DND-41 (cell line): ENCODE data around the gene CDO1.
A peak's percentile ranks its signal among the peaks of the same experiment; 100 is the strongest.

Experiments
- ATAC-seq: fragments of 200-7000 bp; cut with Tn5 transposase; 3 replicates; pipeline ENCODE4 v1.9.1; 2021; ENCODE audit warnings: low read depth; ENCODE audit not compliant: insufficient read depth
- DNase-seq: peaks from one replicate; pipeline ENCODE4 v3.0.0-alpha.2; 2020
- H2AFZ ChIP-seq: 2 replicates; pipeline ENCODE4 v1.6.0; 2012; ENCODE audit warnings: low read depth, low read length
- H3K27ac ChIP-seq: 2 replicates; pipeline ENCODE4 v1.5.1; 2012; ENCODE audit warnings: low read length, inconsistent platforms
- H3K27me3 ChIP-seq: fragments of 200-600 bp; sonication (generic); 2 replicates; pipeline ENCODE4 v1.6.0; 2012; ENCODE audit warnings: low read length, mild to moderate bottlenecking, inconsistent platforms; ENCODE audit not compliant: insufficient read depth, poor library complexity
- H3K36me3 ChIP-seq: 2 replicates; pipeline ENCODE4 v1.5.1; 2012; ENCODE audit warnings: low read length, inconsistent platforms; ENCODE audit not compliant: insufficient read depth
- H3K4me1 ChIP-seq: 2 replicates; pipeline ENCODE4 v1.5.1; 2012; ENCODE audit warnings: mild to moderate bottlenecking, low read length; ENCODE audit not compliant: insufficient read depth
- H3K4me2 ChIP-seq: 2 replicates; pipeline ENCODE4 v1.6.0; 2012; ENCODE audit warnings: mild to moderate bottlenecking, moderate library complexity, low read length, inconsistent platforms; ENCODE audit not compliant: insufficient read depth
- H3K4me3 ChIP-seq, 2 experiments: fragments of 200-600 bp in 1 of 2; shearing (Covaris generic) in 1 of 2; 2 replicates each; pipeline ENCODE4 v1.5.1; 2012 to 2016; ENCODE audit warnings: inconsistent platforms in 2 of 2, low read length in 2 of 2, mild to moderate bottlenecking in 2 of 2, low read depth in 1 of 2, moderate library complexity in 1 of 2
- H3K79me2 ChIP-seq: 2 replicates; pipeline ENCODE4 v1.6.0; 2012; ENCODE audit warnings: low read length, inconsistent platforms; ENCODE audit not compliant: insufficient read depth
- H3K9ac ChIP-seq: 2 replicates; pipeline ENCODE4 v1.6.0; 2012; ENCODE audit warnings: low read depth, mild to moderate bottlenecking, inconsistent platforms, low read length, moderate library complexity
- H3K9me3 ChIP-seq: 2 replicates; pipeline ENCODE4 v1.5.1; 2012; ENCODE audit warnings: low read length, moderate library complexity, mild to moderate bottlenecking, inconsistent platforms; ENCODE audit not compliant: insufficient read depth, severe bottlenecking
- H4K20me1 ChIP-seq: 2 replicates; pipeline ENCODE4 v1.6.0; 2012; ENCODE audit warnings: low read length; ENCODE audit not compliant: insufficient read depth
- EZH2 ChIP-seq: IDR thresholded peaks from 3 replicates; pipeline ENCODE4 v1.6.1; 2012; ENCODE audit warnings: borderline replicate concordance, low read depth, mild to moderate bottlenecking, moderate library complexity, low read length, inconsistent platforms; ENCODE audit not compliant: severe bottlenecking
- TF ChIP-seq, protein P1 (sequence below): IDR thresholded peaks from 2 replicates; pipeline ENCODE4 v1.5.1; 2012; ENCODE audit warnings: borderline replicate concordance, low read length, moderate library complexity, mild to moderate bottlenecking; ENCODE audit not compliant: poor library complexity, severe bottlenecking; ENCODE audit errors: extremely low read depth

Gene CDO1

DNA sequence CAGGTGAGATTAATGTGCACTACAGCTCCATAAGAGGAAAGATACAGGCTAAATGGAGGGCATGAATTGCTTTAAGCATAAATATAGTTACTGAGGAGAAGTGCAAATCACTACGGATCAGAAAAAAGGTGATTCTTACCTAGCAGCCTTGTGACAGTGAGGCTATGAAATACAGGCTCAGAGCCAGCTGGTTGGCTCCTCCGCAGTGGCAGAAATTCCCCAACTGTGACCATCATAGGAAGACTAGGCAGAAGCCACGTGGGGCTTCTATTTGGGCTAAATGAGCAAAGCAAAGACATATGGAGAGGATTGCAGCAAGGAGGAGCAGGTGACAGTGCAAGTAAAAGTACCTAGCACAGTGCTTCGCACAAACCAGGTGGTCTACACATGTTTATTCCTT lies 40.5 kb downstream of the CDO1 start:
- Histone ChIP-seq H4K20me1 (no peaks in the 10 kb centered on the region), H3K4me3 (no peak overlapping the region), H2AFZ (no peak overlapping the region), H3K9me3 (no peaks in the 10 kb centered on the region), H3K4me1 (no peaks in the 10 kb centered on the region), H3K9ac (no peak overlapping the region), H3K4me2 (no peak overlapping the region), H3K79me2 (no peaks in the 10 kb centered on the region), H3K27me3 (peaks cover 4% of the 10 kb centered on the region), H3K27ac (no peak overlapping the region), H3K36me3 (no peaks in the 10 kb centered on the region)
- DNase-seq (no peak), ATAC-seq (no peak)
- TF ChIP-seq, protein P1, sequence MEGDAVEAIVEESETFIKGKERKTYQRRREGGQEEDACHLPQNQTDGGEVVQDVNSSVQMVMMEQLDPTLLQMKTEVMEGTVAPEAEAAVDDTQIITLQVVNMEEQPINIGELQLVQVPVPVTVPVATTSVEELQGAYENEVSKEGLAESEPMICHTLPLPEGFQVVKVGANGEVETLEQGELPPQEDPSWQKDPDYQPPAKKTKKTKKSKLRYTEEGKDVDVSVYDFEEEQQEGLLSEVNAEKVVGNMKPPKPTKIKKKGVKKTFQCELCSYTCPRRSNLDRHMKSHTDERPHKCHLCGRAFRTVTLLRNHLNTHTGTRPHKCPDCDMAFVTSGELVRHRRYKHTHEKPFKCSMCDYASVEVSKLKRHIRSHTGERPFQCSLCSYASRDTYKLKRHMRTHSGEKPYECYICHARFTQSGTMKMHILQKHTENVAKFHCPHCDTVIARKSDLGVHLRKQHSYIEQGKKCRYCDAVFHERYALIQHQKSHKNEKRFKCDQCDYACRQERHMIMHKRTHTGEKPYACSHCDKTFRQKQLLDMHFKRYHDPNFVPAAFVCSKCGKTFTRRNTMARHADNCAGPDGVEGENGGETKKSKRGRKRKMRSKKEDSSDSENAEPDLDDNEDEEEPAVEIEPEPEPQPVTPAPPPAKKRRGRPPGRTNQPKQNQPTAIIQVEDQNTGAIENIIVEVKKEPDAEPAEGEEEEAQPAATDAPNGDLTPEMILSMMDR = no peak
- TF ChIP-seq EZH2 = no peak

DNA sequence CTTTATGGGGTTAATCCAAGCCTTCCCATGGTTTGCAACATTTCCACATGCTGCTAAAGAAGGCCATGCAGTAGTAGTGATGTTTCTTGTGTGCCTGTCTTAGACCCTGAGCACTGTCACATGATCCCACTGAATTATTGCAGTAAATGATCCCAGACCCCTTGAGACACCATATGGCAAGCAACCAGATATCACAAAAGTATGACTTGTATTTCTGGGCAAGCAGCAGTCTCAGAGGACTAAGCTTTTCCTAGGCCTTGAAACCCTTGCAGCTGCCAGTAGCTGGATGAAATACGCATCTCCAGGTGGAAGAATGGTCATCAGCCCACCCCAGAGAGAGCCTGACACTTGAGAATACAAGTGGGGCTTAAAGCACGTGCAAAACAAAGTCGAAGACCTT lies 41.8 kb downstream of the CDO1 start:
- no peak overlapping the region for H3K27ac ChIP-seq
- DNase-seq (no peak), ATAC-seq (no peak)

DNA sequence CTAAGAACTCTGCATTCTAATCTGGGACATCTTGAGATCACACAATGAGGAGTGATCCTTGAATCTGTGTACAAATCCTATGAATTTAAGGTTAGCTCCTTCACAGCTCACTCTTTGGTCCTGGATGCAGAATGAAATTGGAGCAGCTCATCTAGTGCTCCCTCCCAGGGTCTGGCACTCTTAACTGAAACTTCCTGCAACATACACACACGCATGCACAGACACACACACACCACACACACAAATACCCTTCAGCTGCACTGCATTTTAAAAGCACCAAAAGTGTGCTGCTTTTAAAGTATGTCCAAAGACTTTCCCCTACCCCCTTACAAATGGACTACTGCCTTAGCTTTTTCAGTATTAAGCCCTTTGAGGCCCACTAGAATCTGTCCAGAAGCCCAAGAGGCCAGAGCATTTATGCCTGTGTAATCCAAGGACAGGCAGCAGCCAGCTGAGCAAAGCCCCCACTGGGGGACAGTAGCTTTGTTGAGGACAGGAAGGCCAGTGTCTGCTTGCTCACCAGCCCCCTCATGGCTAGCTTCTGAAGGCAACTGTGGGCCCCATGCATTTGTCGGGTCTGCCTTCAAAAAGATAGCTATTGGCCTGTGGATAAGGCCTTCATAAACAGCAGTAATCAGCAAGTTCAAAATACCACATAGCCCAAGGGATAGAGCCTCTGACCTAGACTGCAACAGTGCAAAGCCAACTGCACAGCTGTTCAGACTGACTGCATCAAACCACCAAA lies 43.6 kb downstream of the CDO1 start:
- no peak overlapping the region for H3K4me2 ChIP-seq
- no peak overlapping the region for H3K4me3 ChIP-seq
- H3K27ac ChIP-seq = no peak overlapping the region
- ATAC-seq (no peak), DNase-seq (no peak)
- no peak overlapping the region for H3K9ac ChIP-seq
- TF ChIP-seq, protein P1 = no peak
- no peak for TF ChIP-seq EZH2
- H3K79me2 ChIP-seq = no peaks in the 10 kb centered on the region
- H3K4me1 ChIP-seq = no peaks in the 10 kb centered on the region
- H3K36me3 ChIP-seq = no peaks in the 10 kb centered on the region
- peaks cover 4% of the 10 kb centered on the region for H3K27me3 ChIP-seq
- no peak overlapping the region for H2AFZ ChIP-seq
- H3K9me3 ChIP-seq = no peaks in the 10 kb centered on the region
- no peaks in the 10 kb centered on the region for H4K20me1 ChIP-seq

More for the DNA sequence above, 41.8 kb downstream of the CDO1 start:
- H3K79me2 ChIP-seq = no peaks in the 10 kb centered on the region
- TF ChIP-seq, protein P1 = no peak
- no peak for TF ChIP-seq EZH2
- no peaks in the 10 kb centered on the region for H4K20me1 ChIP-seq
- H2AFZ ChIP-seq = no peak overlapping the region
- H3K36me3 ChIP-seq = no peaks in the 10 kb centered on the region
- H3K9ac ChIP-seq = no peak overlapping the region
- no peaks in the 10 kb centered on the region for H3K4me1 ChIP-seq
- H3K4me2 ChIP-seq = no peak overlapping the region
- no peaks in the 10 kb centered on the region for H3K9me3 ChIP-seq
- H3K4me3 ChIP-seq = no peak overlapping the region
- peaks cover 4% of the 10 kb centered on the region for H3K27me3 ChIP-seq

DNA sequence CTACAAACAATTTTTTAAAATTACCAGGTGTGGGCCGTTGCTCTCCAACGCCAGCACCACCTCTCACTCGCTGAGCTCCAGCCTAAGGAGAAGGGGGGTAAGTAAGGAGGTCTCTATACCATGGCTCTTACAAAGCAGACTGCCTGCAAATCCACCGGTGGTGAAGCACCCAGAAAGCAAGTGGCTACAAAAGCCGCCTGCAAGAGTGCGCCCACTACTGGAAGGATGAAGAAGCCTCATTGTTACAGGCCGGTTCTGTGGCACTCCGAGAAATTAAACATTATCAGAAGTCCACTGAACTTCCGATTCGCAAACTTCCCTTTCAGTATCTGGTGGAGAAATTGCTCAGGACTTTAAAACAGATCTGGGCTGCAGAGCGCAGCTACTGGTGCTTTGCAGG lies 46.0 kb downstream of the CDO1 start:
- no peak overlapping the region for H3K4me2 ChIP-seq
- H3K27me3 ChIP-seq = peaks cover 4% of the 10 kb centered on the region
- no peaks in the 10 kb centered on the region for H3K4me1 ChIP-seq
- DNase-seq = peak; percentile 5
- H4K20me1 ChIP-seq = no peaks in the 10 kb centered on the region
- no peaks in the 10 kb centered on the region for H3K36me3 ChIP-seq
- H3K9me3 ChIP-seq = no peaks in the 10 kb centered on the region
- no peak for ATAC-seq
- no peak overlapping the region for H3K9ac ChIP-seq
- TF ChIP-seq, protein P1 = peak; percentile 39
- no peak for TF ChIP-seq EZH2
- H2AFZ ChIP-seq = no peak overlapping the region
- H3K4me3 ChIP-seq = no peak overlapping the region
- no peak overlapping the region for H3K27ac ChIP-seq
- H3K79me2 ChIP-seq = no peaks in the 10 kb centered on the region
